ENCODE data around the gene FUNDC2. TPM values are rescaled to one million over a fixed set of nuclear protein-coding genes. Genes with fewer than 3 reads are reported as not detected.
"Not testable (repeated sequence)": the region's sequence is repeated elsewhere in the genome, so short reads cannot be mapped to it uniquely, and the experiment has no call there.

The FUNDC2 gene
- total RNA-seq, 6 donors from 2014 or later = 18.3 to 93.9 (median 50.2) TPM

DNA sequence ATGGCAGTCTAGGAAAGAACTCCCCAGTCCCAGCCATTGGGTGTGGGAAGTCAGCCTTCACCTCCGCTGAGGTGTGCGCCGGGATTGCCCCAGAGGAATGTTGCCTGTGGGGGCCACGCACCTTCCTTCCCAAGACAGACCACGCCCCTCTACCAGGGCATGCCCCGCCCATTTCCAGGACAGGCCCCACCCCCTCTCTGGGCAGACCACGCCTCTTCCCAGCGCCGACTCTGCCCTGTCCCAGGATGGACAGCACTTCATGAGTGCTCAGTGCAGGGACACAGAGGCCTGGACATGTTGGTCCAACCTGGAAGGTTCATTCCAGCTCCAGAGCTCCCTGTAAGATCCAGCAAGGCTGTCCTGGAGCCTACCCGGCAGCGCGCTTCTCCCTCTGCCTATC lies 18.1 kb upstream of the FUNDC2 start:
- H3K9me3 ChIP-seq, H3K27ac ChIP-seq, H3K4me1 ChIP-seq, H3K4me3 ChIP-seq, H3K27me3 ChIP-seq, DNase-seq, H3K36me3 ChIP-seq: not testable (repeated sequence)
- 98 to 100% methylated on average over 1 to 3 of the region's 12 CpGs for WGBS, 2 donors
- peak in 1 of 2 donors; percentile 65 for ATAC-seq (ENCODE audit: low FRiP score in 2 of 2)

DNA sequence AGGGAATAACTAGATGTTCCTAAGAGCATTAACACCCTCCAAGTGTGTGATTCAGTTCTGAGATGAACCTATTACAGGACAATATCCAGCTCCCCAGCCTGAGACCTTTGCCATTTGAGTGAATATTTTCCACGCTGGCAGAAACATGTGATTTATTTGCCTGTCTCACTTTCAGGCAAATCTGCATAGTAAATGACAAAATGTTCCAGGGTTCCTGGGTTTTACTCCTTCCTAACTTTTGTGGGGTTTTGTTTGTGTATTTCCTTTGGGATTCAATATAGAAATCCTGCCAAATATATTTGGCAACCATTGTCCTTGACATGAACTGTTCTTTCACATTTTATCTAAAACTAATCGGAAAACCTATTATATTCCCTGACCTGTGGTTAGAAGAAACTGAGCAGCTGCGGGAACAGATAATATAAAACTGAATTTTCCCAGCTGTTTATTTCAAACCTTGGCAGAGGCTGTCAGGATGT lies 16.6 kb upstream of the FUNDC2 start:
- TF ChIP-seq POLR2A (IDR thresholded peaks at IDR 0.05) (no peak), EP300 (IDR thresholded peaks at IDR 0.05) (no peak), POLR2AphosphoS5 (IDR thresholded peaks at IDR 0.05) (no peak)
- TF ChIP-seq, protein P1, sequence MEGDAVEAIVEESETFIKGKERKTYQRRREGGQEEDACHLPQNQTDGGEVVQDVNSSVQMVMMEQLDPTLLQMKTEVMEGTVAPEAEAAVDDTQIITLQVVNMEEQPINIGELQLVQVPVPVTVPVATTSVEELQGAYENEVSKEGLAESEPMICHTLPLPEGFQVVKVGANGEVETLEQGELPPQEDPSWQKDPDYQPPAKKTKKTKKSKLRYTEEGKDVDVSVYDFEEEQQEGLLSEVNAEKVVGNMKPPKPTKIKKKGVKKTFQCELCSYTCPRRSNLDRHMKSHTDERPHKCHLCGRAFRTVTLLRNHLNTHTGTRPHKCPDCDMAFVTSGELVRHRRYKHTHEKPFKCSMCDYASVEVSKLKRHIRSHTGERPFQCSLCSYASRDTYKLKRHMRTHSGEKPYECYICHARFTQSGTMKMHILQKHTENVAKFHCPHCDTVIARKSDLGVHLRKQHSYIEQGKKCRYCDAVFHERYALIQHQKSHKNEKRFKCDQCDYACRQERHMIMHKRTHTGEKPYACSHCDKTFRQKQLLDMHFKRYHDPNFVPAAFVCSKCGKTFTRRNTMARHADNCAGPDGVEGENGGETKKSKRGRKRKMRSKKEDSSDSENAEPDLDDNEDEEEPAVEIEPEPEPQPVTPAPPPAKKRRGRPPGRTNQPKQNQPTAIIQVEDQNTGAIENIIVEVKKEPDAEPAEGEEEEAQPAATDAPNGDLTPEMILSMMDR (IDR thresholded peaks at IDR 0.05) = no peak
- Histone ChIP-seq H3K27ac (peak overlapping the region in 2 of 4 donors; percentile 35 to 42), H3K27me3 (no peaks in the 10 kb centered on the region), H3K9me3 (no peaks in the 10 kb centered on the region), H3K4me3 (no peak overlapping the region), H3K4me1 (no peaks in the 10 kb centered on the region), H3K36me3 (no peaks in the 10 kb centered on the region)
- no peak for ATAC-seq (ENCODE audit: low FRiP score in 2 of 2)
- no peak for DNase-seq
- 33 to 64% methylated on average over 2 to 3 of the region's 3 CpGs for WGBS, 2 donors

DNA sequence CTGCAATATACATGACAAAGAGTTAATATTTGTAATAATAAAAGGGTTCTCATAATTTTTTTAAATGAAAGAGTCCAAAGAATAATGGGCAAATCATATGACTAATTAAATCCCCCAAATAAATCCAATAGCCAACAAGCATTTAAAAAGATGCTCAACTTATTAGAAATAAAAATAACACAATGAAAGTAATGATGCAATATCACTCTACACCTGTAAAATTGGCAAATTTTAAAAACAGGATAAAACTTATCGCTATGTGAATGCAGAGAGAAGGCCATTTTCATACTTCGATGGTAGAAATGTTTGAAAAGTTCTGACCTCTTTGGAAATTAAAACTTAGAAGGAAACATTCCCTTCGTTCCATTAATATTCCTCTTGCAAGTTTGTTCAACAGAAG lies 6.1 kb upstream of the FUNDC2 start:
- Histone ChIP-seq H3K27me3 (no peaks in the 10 kb centered on the region), H3K27ac (no peak overlapping the region), H3K36me3 (no peaks in the 10 kb centered on the region), H3K4me1 (no peaks in the 10 kb centered on the region), H3K9me3 (no peaks in the 10 kb centered on the region), H3K4me3 (peak overlapping the region in 2 of 4 donors; percentile 10 to 33)
- no peak for DNase-seq
- ATAC-seq (ENCODE audit: low FRiP score in 2 of 2) = no peak
- WGBS, 2 donors = 82 to 93% methylated on average over 3 of the region's 3 CpGs
- TF ChIP-seq, protein P1 (IDR thresholded peaks at IDR 0.05) = no peak
- no peak for TF ChIP-seq POLR2A (IDR thresholded peaks at IDR 0.05)
- no peak for TF ChIP-seq EP300 (IDR thresholded peaks at IDR 0.05)
- no peak for TF ChIP-seq POLR2AphosphoS5 (IDR thresholded peaks at IDR 0.05)

DNA sequence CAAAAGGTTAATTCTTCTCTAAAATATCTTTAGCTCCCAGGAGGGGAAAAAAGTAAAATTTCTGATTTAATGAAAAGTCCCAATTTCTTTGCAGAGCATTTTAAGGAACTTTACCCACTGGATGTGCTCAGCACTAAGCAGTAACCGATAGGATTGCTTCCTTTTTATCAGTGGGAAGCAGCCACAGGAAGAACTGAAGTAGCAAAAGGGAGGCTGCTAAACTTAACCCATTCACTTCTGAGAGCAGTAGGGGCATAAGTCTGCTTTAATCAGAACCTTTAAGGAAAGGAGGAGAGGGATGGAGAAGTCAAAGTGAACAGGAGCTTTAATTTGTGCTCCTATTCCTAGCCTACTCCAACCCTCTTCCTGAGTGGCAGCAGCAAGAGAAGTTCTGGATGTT lies 4.1 kb upstream of the FUNDC2 start, which contains the start of gene F8:
Gene F8, minus strand, starts transcription at position 139 of the 400 bp plus-strand sequence. CDS start 171 bp downstream, outside the sequence.
- ATAC-seq (ENCODE audit: low FRiP score in 2 of 2) = no peak
- TF ChIP-seq EP300 (IDR thresholded peaks at IDR 0.05) (no peak), POLR2AphosphoS5 (IDR thresholded peaks at IDR 0.05) (no peak), POLR2A (IDR thresholded peaks at IDR 0.05) (no peak)
- TF ChIP-seq, protein P1 (IDR thresholded peaks at IDR 0.05) = no peak
- H3K36me3 ChIP-seq = no peaks in the 10 kb centered on the region
- H3K4me3 ChIP-seq = peak within 1 kb of the TSS in 2 of 4 donors; percentile 21 to 33
- no peaks in the 10 kb centered on the region for H3K27me3 ChIP-seq
- peaks cover 0 to 4% (median 0%) of the 10 kb centered on the region in 4 donors for H3K4me1 ChIP-seq
- WGBS, 2 donors = 0 to 11% methylated on average over 1 of the region's 1 CpG
- no peaks in the 10 kb centered on the region for H3K9me3 ChIP-seq
- H3K27ac ChIP-seq = peak within 1 kb of the TSS in 1 of 4 donors; percentile 43
- DNase-seq = no peak

DNA sequence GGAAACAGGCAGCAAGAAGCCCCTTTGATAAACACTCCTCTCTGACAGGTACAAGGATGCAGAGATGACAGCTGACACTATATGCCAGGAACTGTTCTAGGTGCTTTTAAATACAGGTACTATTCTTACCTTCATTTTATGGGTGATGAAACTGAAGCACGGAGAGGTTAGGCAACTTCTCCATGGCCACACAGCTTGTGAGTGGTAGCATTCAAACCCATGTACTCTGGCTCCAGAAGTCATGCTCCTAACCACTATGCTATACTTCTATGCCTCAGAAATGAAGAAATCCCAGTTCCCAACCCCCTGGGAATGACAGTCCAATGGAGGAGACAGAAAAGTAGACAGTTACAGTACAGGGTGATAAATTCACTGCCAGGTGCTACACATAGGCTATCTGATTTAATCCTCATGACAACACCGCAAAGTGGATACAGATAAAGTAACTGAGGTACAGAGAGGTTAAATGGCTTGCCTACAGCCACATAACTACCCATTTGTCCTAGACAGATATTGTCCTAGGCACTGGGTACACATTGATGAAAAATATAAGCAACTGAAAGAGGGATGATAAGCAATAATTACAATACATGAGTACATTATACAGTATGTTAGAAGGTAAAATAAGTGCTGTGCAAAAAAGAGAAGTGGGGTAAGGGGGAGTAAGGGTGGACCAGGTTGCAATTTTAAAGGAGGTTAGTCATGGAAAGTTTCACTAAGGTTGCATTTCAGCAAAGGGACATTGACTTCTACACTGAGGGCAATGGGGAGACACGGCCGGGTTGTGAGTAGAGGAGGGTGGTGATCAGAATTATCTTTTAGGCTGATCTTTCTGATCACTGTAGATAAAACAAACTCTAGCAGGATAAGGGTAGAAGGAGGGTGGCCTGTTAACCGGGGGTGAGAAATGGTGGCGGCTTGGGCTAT lies 2.5 kb upstream of the FUNDC2 start:
- 85 to 90% methylated on average over 6 of the region's 6 CpGs for WGBS, 2 donors
- Histone ChIP-seq H3K36me3 (no peaks in the 10 kb centered on the region), H3K27ac (no peak overlapping the region), H3K9me3 (no peaks in the 10 kb centered on the region), H3K4me1 (peaks cover 0 to 4% (median 2%) of the 10 kb centered on the region in 4 donors), H3K4me3 (no peak overlapping the region), H3K27me3 (no peaks in the 10 kb centered on the region)
- ATAC-seq (ENCODE audit: low FRiP score in 2 of 2) = no peak
- no peak for DNase-seq
- TF ChIP-seq EP300 (IDR thresholded peaks at IDR 0.05) = no peak
